ENCODE results near the gene RGMA. TPM values are rescaled to one million over a fixed set of nuclear protein-coding genes. Genes with fewer than 3 reads are reported as not detected.

RGMA gene
- total RNA-seq, 1 experiment from 2014 or later = 41.4 TPM

DNA sequence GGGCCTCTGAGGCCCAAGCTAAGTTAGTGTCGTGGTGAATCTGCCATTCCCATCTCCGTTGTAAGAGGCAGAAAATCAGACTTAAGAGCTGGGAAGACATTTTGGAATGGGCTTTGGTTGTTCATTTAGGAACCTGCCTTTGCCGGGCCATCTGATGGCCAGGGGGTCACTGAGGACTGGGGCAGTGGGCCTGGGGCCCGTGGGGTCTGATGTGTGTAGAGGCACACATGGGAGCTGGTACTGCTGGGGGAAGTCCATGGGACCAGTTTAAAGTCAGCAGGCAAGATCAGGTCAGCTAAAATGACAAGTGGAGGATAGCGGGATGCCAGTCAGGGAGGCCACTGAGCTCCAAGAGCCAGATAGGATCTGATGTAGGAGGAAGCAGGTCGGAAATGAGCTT is 38.3 kb upstream of the RGMA start:
- no peak overlapping the region for H3K4me2 ChIP-seq (ENCODE audit: insufficient read depth, insufficient read length, low read length)
- TF ChIP-seq, protein P1, sequence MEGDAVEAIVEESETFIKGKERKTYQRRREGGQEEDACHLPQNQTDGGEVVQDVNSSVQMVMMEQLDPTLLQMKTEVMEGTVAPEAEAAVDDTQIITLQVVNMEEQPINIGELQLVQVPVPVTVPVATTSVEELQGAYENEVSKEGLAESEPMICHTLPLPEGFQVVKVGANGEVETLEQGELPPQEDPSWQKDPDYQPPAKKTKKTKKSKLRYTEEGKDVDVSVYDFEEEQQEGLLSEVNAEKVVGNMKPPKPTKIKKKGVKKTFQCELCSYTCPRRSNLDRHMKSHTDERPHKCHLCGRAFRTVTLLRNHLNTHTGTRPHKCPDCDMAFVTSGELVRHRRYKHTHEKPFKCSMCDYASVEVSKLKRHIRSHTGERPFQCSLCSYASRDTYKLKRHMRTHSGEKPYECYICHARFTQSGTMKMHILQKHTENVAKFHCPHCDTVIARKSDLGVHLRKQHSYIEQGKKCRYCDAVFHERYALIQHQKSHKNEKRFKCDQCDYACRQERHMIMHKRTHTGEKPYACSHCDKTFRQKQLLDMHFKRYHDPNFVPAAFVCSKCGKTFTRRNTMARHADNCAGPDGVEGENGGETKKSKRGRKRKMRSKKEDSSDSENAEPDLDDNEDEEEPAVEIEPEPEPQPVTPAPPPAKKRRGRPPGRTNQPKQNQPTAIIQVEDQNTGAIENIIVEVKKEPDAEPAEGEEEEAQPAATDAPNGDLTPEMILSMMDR (conservative IDR thresholded peaks at IDR 0.05) = no peak
- H4K91ac ChIP-seq (ENCODE audit: insufficient read length, low read depth, low read length) = no peak overlapping the region
- no peaks in the 10 kb centered on the region for H3K79me2 ChIP-seq (ENCODE audit: insufficient read depth, low read length)
- H3K27me3 ChIP-seq (ENCODE audit: insufficient read depth, low read length) = no peaks in the 10 kb centered on the region
- H3K9me3 Mint-ChIP-seq = no peaks in the 10 kb centered on the region
- no peaks in the 10 kb centered on the region for H3K23me2 ChIP-seq (ENCODE audit: insufficient read length, low read depth, low read length, poor library complexity, severe bottlenecking)
- H3K9me3 ChIP-seq (ENCODE audit: control insufficient read depth, low read depth, low read length) = no peaks in the 10 kb centered on the region
- no peak overlapping the region for H3K4ac ChIP-seq (ENCODE audit: low read depth, low read length)
- no peak overlapping the region for H3K56ac ChIP-seq (ENCODE audit: insufficient read length, low read depth, low read length)
- 0 out of 4 replicates have a peak, but pooled peaks cover 0 to 11% of the 10 kb centered on the region in 2 experiments for H3K4me1 Mint-ChIP-seq
- no peak overlapping the region for H2BK20ac ChIP-seq (ENCODE audit: low read depth, low read length, poor library complexity, severe bottlenecking)
- no peak overlapping the region for H2BK15ac ChIP-seq (ENCODE audit: low read depth, low read length)
- no peak overlapping the region for H3K27ac ChIP-seq (ENCODE audit: insufficient read length, low read depth, low read length)
- H4K5ac ChIP-seq (ENCODE audit: insufficient read length, low read depth, low read length) = no peak overlapping the region
- no peaks in the 10 kb centered on the region for H4K20me1 ChIP-seq (ENCODE audit: control insufficient read depth, insufficient read depth, insufficient read length)
- H4K8ac ChIP-seq (replicated peaks; ENCODE audit: insufficient read length, low read depth, low read length) = no peak overlapping the region
- no peak overlapping the region for H3K9ac ChIP-seq (ENCODE audit: extremely low read depth, insufficient read length, low read length)
- no peak overlapping the region for H3K23ac ChIP-seq (ENCODE audit: insufficient read length, low read depth, low read length)
- no peak overlapping the region for H2BK12ac ChIP-seq (ENCODE audit: insufficient read length, low read depth, low read length)
- H3T11ph ChIP-seq (ENCODE audit: low read length) = no peak overlapping the region
- no peak for DNase-seq
- no peak overlapping the region for H2BK5ac ChIP-seq (ENCODE audit: insufficient read length, low read length)
- H3K14ac ChIP-seq (ENCODE audit: insufficient read depth, low read length) = no peak overlapping the region
- no peak overlapping the region for H3K27ac Mint-ChIP-seq
- H2BK120ac ChIP-seq (ENCODE audit: low read depth, low read length, poor library complexity, severe bottlenecking) = no peak overlapping the region
- no peaks in the 10 kb centered on the region for H3K79me1 ChIP-seq (ENCODE audit: insufficient read depth, low read depth, low read length, poor library complexity, severe bottlenecking)
- H3K4me1 ChIP-seq (ENCODE audit: insufficient read depth, low read length) = no peaks in the 10 kb centered on the region
- no peak overlapping the region for H2AK5ac ChIP-seq (ENCODE audit: insufficient read length, low read length)
- peaks cover 17% of the 10 kb centered on the region for H3K27me3 Mint-ChIP-seq (ENCODE audit: low read depth)
- WGBS (ENCODE audit: extremely low coverage, insufficient read length, low lambda C conversion rate) = no CpG with 5 or more reads among the region's 6 CpGs
- H3K18ac ChIP-seq (ENCODE audit: insufficient read length, low read depth, low read length) = no peak overlapping the region
- H3K36me3 Mint-ChIP-seq (ENCODE audit: insufficient read depth in 1 of 3, low read depth in 3 of 3) = no peaks in the 10 kb centered on the region
- no peak overlapping the region for H2AFZ ChIP-seq (ENCODE audit: low read length)
- no peak overlapping the region for H3K4me3 Mint-ChIP-seq

All from H9 (cell line).